GM12878 (cell line): Measurements from ENCODE around the gene AKTIP. TPM values are rescaled to one million over a fixed set of nuclear protein-coding genes. Genes with fewer than 3 reads are reported as not detected.

Source experiments
- ATAC-seq: fragments of 200-7000 bp; cut with Tn5 transposase; 3 replicates; pipeline ENCODE4 v1.9.1; 2020; ENCODE audit warnings: mild to moderate bottlenecking, moderate library complexity
- BruUV-seq: library from RNA; stranded (reverse); fragments of 400-500 nt; replicated peaks from 2 replicates; lab custom pipeline; 2021; lab: Mats Ljungman, UMichigan
- CTCF ChIA-PET: fragments of 300-600 bp; sonication (Branson Sonifier 250); formaldehyde crosslinking; extraction: SDS; loops from one replicate; lab custom pipeline; 2021; ENCODE audit warnings: inconsistent platforms; lab: Yijun Ruan, JAX
- POLR2A ChIA-PET: fragments of 350-600 bp; formaldehyde crosslinking; extraction: SDS; loops from one replicate; lab custom pipeline; 2021; ENCODE audit warnings: inconsistent platforms; lab: Charles Lee
- RAD21 ChIA-PET: fragments of 300-600 bp; sonication (Branson Sonifier 250); formaldehyde crosslinking; loops from one replicate; lab custom pipeline; 2023; ENCODE audit warnings: antibody characterized with exemption; ENCODE audit not compliant: unreplicated experiment; lab: Charles Lee
- SMC1A ChIA-PET: fragments of 300-600 bp; sonication (Branson Sonifier 250); formaldehyde crosslinking; loops from one replicate; lab custom pipeline; 2023; ENCODE audit not compliant: unreplicated experiment, uncharacterized antibody; lab: Charles Lee
- DNase-seq: peaks from one replicate; pipeline ENCODE4 v3.0.0-alpha.2; 2011; ENCODE audit warnings: low read depth, low spot score
- FAIRE-seq: peaks from 3 replicates; lab custom pipeline; 2011; peaks lifted over from hg19 to GRCh38; lab: Jason Lieb, UNC
- H2AFZ ChIP-seq: 2 replicates; pipeline ENCODE4 v1.6.0; 2011; ENCODE audit warnings: low read depth, low read length, control low read depth; ENCODE audit not compliant: control insufficient read depth
- H3K27ac ChIP-seq: 2 replicates; pipeline ENCODE4 v1.5.1; 2011; ENCODE audit warnings: control low read depth; ENCODE audit not compliant: control insufficient read depth, insufficient read depth
- H3K27me3 ChIP-seq, 2 experiments: replicated peaks in 1 of 2; 2 replicates each; pipeline versions ENCODE4 v1.6.0 to v1.6.1; 2011; ENCODE audit warnings: low read length in 1 of 2; ENCODE audit not compliant: control insufficient read depth in 2 of 2, insufficient read depth in 2 of 2
- H3K36me3 ChIP-seq, 2 experiments: 2 replicates each; pipeline ENCODE4 v1.5.1; 2011; ENCODE audit warnings: low read length in 1 of 2; ENCODE audit not compliant: control insufficient read depth in 2 of 2, insufficient read depth in 2 of 2
- H3K4me1 ChIP-seq: 2 replicates; pipeline ENCODE4 v1.6.1; 2011; ENCODE audit warnings: mild to moderate bottlenecking, low read length, moderate library complexity, mixed read lengths; ENCODE audit not compliant: control insufficient read depth, insufficient read depth
- H3K4me2 ChIP-seq: 2 replicates; pipeline ENCODE4 v1.6.0; 2011; ENCODE audit warnings: control low read depth; ENCODE audit not compliant: control insufficient read depth, insufficient read depth
- H3K4me3 ChIP-seq: fragments of 200-600 bp; sonication (generic); 2 replicates; pipeline ENCODE4 v1.5.1; 2016
- H3K79me2 ChIP-seq: 2 replicates; pipeline ENCODE4 v1.6.0; 2011; ENCODE audit warnings: low read length; ENCODE audit not compliant: control insufficient read depth, insufficient read depth
- H3K9ac ChIP-seq: 2 replicates; pipeline ENCODE4 v1.8.0; 2011; ENCODE audit warnings: low read length, control low read depth, mixed read lengths; ENCODE audit not compliant: control insufficient read depth, insufficient read depth
- H3K9me3 ChIP-seq: replicated peaks from 3 replicates; pipeline ENCODE4 v1.5.1; 2011; ENCODE audit warnings: mild to moderate bottlenecking, low read length; ENCODE audit not compliant: control insufficient read depth, insufficient read depth
- H4K20me1 ChIP-seq: 2 replicates; pipeline ENCODE4 v1.6.0; 2011; ENCODE audit not compliant: control insufficient read depth, insufficient read depth
- CBFB ChIP-seq: IDR thresholded peaks from 2 replicates; pipeline ENCODE4 v1.6.1; 2016; ENCODE audit warnings: antibody characterized with exemption, low read depth
- CHD1 ChIP-seq: IDR thresholded peaks from 2 replicates; pipeline ENCODE4 v1.6.1; 2012; ENCODE audit warnings: low read depth, low read length, improper control_type of control experiment
- CHD2 ChIP-seq: IDR thresholded peaks from 2 replicates; pipeline ENCODE4 v1.6.1; 2011; ENCODE audit warnings: low read depth, low read length, improper control_type of control experiment, borderline replicate concordance
- MEF2B ChIP-seq: fragments of 450-650 bp; IDR thresholded peaks from 2 replicates; pipeline ENCODE4 v1.6.1; 2018; ENCODE audit warnings: mild to moderate bottlenecking, moderate library complexity; ENCODE audit not compliant: partially characterized antibody, poor library complexity, severe bottlenecking
- MYB ChIP-seq: fragments of 150-350 bp; IDR thresholded peaks from 2 replicates; pipeline ENCODE4 v1.6.1; 2014; ENCODE audit warnings: mild to moderate bottlenecking, low read depth, low read length, borderline replicate concordance
- NRF1 ChIP-seq: conservative IDR thresholded peaks from 2 replicates; pipeline ENCODE4 v1.6.1; 2011; ENCODE audit warnings: mild to moderate bottlenecking, low read depth, low read length, improper control_type of control experiment
- POU2F2 ChIP-seq: IDR thresholded peaks from 3 replicates; pipeline ENCODE4 v1.6.1; 2011; ENCODE audit warnings: low read depth, mild to moderate bottlenecking, low read length, borderline replicate concordance
- SIN3A ChIP-seq: IDR thresholded peaks from 2 replicates; pipeline ENCODE4 v1.6.1; 2012; ENCODE audit warnings: low read depth, low read length, improper control_type of control experiment
- SREBF1 ChIP-seq: IDR thresholded peaks from 2 replicates; pipeline ENCODE4 v1.6.1; 2012; ENCODE audit warnings: mild to moderate bottlenecking, low read length
- TCF12 ChIP-seq: IDR thresholded peaks from 2 replicates; pipeline ENCODE4 v1.6.1; 2011; ENCODE audit warnings: low read depth, mild to moderate bottlenecking, low read length
- ZSCAN29 ChIP-seq: fragments of 450-650 bp; IDR thresholded peaks from 2 replicates; pipeline ENCODE4 v1.6.1; 2017; ENCODE audit warnings: mild to moderate bottlenecking, moderate library complexity
- ZZZ3 ChIP-seq: IDR thresholded peaks from 2 replicates; pipeline ENCODE4 v1.6.1; 2011; ENCODE audit warnings: low read depth; ENCODE audit not compliant: control insufficient read depth, insufficient read length
- WGBS: methylation state at CpG from one replicate; pipeline ENCODE4 v1.1.6; 2016; ENCODE audit warnings: low lambda C conversion rate; ENCODE audit not compliant: insufficient replicate concordance, insufficient coverage; ENCODE audit errors: missing lambda C conversion rate; 5-methylcytosine and 5-hydroxymethylcytosine counted together
- in situ Hi-C: fragments of 300-500 bp; cut with MboI; formaldehyde crosslinking; loops from 9 replicates; pipeline ENCODE4 v1.14.3; 2018; ENCODE audit warnings: mixed read lengths
- intact Hi-C: fragments of 100-400 bp; cut with micrococcal nuclease; formaldehyde crosslinking; loops from one replicate; pipeline ENCODE4 v1.14.2; 2022; ENCODE audit not compliant: unreplicated experiment
- polyA plus RNA-seq, 11 experiments: library from polyadenylated mRNA; depleted of rRNA in 4 of 11; unstranded in 6 of 11; stranded (reverse) in 5 of 11; fragments of >200 nt; fragmentation: Nextera tagmentation in 4 of 11; fragmentation: Illumina TruSeq in 1 of 11; extraction: Ambion mirVana in 4 of 11; extraction: Trizol in 1 of 11; gene quantifications; 1 replicate in 1 of 11; 2 replicates in 10 of 11; pipeline versions ENCODE4 v1.2.1 to v1.2.3, GENCODE V29; 2011 to 2016; ENCODE audit warnings: inconsistent platforms in 2 of 11, missing spikeins in 2 of 11, low read depth in 1 of 11
- total RNA-seq, 4 experiments: library from RNA; depleted of rRNA in 3 of 4; stranded (reverse); fragments of >200 nt in 3 of 4; fragmentation: Illumina TruSeq in 1 of 4; extraction: Trizol in 1 of 4; gene quantifications; 2 replicates each; pipeline versions ENCODE4 v1.2.1 to v1.2.3, GENCODE V29; 2013 to 2021
- TF ChIP-seq, protein P1 (sequence below): IDR thresholded peaks from 2 replicates; pipeline ENCODE4 v1.6.1; 2012; ENCODE audit warnings: low read length, inconsistent platforms
- TF ChIP-seq, protein P2 (sequence below): IDR thresholded peaks from 2 replicates; pipeline ENCODE4 v1.6.1; 2012; ENCODE audit warnings: low read depth, low read length, improper control_type of control experiment
- TF ChIP-seq, protein P3 (sequence below): fragments of 450-650 bp; IDR thresholded peaks from 2 replicates; pipeline ENCODE4 v1.6.1; 2016; ENCODE audit warnings: mild to moderate bottlenecking, moderate library complexity, borderline replicate concordance
- TF ChIP-seq, protein P4 (sequence below): fragments of 450-650 bp; IDR thresholded peaks from 2 replicates; pipeline ENCODE4 v1.6.1; 2016; ENCODE audit warnings: mild to moderate bottlenecking

AKTIP gene
- total and polyA plus RNA-seq, 10 of the 15 experiments (the other 5 are each of a cell fraction or from before 2014, with no cell fraction given): 11.4 to 22.9 (median 13.6) TPM

DNA sequence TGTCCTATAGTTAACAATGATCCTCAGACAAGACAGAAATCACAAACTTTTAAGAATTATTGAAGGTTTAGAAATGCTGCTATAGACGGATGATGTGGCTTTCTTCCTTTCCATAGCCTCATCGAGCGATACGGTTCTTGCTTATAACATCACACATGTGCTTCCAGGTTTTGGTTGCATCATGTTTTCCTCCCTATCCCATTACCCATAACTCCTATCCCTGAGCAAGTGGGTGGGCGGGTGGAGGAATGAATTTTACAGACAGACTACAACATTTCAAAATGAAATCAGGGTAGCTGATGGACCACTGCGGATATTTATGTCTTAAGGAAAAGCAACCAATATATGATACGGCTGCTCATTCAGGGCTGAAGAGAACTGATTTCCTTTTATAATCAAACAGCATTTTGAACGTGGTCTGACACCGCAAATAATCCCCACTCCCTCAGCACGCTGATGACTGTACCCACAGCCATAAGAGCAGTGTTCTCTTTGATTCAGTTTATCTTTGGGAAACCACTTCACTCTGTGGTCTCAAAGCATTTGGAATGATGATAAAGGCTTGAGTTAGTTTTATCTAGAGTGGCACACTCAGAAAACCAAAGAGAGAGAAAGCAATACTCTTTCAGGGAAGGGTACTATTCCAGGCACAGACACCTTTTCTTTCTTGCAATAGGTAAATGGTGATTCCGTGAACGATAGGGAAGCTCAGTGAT, 4.6 kb upstream of the AKTIP start:
- 92% methylated on average over 12 of the region's 12 CpGs for WGBS
- SMC1A ChIA-PET: interaction anchor here (1.2 to 1.8 kb wide), 3 partner anchors 11 to 299 kb away, joined by 3 to 5 read pairs (median 4); no protein-coding TSS in a partner anchor
- BruUV-seq: no TSS peak
- in situ Hi-C loops: no loop called here
- intact Hi-C loops: loop anchor here (10.0 kb wide), 1 partner anchor 183 kb away; no protein-coding TSS in a partner anchor
- RAD21 ChIA-PET: no interaction called here
- Histone ChIP-seq H4K20me1 (no peaks in the 10 kb centered on the region), H3K9me3 (peaks cover 1% of the 10 kb centered on the region; the same call in 1 of the 3 replicates), H3K36me3 (no peaks in the 10 kb centered on the region), H3K4me1 (peaks cover 12% of the 10 kb centered on the region), H3K79me2 (peaks cover under 1% of the 10 kb centered on the region), H3K27me3 (no peaks in the 10 kb centered on the region), H3K9ac (no peak overlapping the region), H3K27ac (no peak overlapping the region), H3K4me3 (no peak overlapping the region), H3K4me2 (no peak overlapping the region), H2AFZ (no peak overlapping the region)
- FAIRE-seq: no peak
- POLR2A ChIA-PET: interaction anchor here (1.0 kb wide), 1 partner anchor 11 kb away, joined by 3 read pairs; no protein-coding TSS in a partner anchor
- no peak for DNase-seq
- no peak for ATAC-seq
- CTCF ChIA-PET: no interaction called here
- no peak for TF ChIP-seq TCF12
- TF ChIP-seq SREBF1: no peak
- no peak for TF ChIP-seq MEF2B
- TF ChIP-seq, protein P1, sequence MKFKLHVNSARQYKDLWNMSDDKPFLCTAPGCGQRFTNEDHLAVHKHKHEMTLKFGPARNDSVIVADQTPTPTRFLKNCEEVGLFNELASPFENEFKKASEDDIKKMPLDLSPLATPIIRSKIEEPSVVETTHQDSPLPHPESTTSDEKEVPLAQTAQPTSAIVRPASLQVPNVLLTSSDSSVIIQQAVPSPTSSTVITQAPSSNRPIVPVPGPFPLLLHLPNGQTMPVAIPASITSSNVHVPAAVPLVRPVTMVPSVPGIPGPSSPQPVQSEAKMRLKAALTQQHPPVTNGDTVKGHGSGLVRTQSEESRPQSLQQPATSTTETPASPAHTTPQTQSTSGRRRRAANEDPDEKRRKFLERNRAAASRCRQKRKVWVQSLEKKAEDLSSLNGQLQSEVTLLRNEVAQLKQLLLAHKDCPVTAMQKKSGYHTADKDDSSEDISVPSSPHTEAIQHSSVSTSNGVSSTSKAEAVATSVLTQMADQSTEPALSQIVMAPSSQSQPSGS: no peak
- TF ChIP-seq ZSCAN29: no peak
- TF ChIP-seq, protein P2, sequence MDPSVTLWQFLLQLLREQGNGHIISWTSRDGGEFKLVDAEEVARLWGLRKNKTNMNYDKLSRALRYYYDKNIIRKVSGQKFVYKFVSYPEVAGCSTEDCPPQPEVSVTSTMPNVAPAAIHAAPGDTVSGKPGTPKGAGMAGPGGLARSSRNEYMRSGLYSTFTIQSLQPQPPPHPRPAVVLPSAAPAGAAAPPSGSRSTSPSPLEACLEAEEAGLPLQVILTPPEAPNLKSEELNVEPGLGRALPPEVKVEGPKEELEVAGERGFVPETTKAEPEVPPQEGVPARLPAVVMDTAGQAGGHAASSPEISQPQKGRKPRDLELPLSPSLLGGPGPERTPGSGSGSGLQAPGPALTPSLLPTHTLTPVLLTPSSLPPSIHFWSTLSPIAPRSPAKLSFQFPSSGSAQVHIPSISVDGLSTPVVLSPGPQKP: no peak
- TF ChIP-seq MYB: no peak
- no peak for TF ChIP-seq ZZZ3
- TF ChIP-seq POU2F2: no peak
- TF ChIP-seq NRF1: no peak
- TF ChIP-seq, protein P3, sequence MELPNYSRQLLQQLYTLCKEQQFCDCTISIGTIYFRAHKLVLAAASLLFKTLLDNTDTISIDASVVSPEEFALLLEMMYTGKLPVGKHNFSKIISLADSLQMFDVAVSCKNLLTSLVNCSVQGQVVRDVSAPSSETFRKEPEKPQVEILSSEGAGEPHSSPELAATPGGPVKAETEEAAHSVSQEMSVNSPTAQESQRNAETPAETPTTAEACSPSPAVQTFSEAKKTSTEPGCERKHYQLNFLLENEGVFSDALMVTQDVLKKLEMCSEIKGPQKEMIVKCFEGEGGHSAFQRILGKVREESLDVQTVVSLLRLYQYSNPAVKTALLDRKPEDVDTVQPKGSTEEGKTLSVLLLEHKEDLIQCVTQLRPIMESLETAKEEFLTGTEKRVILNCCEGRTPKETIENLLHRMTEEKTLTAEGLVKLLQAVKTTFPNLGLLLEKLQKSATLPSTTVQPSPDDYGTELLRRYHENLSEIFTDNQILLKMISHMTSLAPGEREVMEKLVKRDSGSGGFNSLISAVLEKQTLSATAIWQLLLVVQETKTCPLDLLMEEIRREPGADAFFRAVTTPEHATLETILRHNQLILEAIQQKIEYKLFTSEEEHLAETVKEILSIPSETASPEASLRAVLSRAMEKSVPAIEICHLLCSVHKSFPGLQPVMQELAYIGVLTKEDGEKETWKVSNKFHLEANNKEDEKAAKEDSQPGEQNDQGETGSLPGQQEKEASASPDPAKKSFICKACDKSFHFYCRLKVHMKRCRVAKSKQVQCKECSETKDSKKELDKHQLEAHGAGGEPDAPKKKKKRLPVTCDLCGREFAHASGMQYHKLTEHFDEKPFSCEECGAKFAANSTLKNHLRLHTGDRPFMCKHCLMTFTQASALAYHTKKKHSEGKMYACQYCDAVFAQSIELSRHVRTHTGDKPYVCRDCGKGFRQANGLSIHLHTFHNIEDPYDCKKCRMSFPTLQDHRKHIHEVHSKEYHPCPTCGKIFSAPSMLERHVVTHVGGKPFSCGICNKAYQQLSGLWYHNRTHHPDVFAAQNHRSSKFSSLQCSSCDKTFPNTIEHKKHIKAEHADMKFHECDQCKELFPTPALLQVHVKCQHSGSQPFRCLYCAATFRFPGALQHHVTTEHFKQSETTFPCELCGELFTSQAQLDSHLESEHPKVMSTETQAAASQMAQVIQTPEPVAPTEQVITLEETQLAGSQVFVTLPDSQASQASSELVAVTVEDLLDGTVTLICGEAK: no peak
- TF ChIP-seq CBFB: no peak
- no peak for TF ChIP-seq SIN3A
- TF ChIP-seq CHD1: no peak
- no peak for TF ChIP-seq CHD2
- TF ChIP-seq, protein P4, sequence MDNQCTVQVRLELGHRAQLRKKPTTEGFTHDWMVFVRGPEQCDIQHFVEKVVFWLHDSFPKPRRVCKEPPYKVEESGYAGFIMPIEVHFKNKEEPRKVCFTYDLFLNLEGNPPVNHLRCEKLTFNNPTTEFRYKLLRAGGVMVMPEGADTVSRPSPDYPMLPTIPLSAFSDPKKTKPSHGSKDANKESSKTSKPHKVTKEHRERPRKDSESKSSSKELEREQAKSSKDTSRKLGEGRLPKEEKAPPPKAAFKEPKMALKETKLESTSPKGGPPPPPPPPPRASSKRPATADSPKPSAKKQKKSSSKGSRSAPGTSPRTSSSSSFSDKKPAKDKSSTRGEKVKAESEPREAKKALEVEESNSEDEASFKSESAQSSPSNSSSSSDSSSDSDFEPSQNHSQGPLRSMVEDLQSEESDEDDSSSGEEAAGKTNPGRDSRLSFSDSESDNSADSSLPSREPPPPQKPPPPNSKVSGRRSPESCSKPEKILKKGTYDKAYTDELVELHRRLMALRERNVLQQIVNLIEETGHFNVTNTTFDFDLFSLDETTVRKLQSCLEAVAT: no peak
